ENCODE data around the gene SLC1A3. TPM values are rescaled to one million over a fixed set of nuclear protein-coding genes. Genes with fewer than 3 reads are reported as not detected.
A peak's percentile ranks its signal among the peaks of the same experiment; 100 is the strongest.
"Not testable (repeated sequence)": the region's sequence is repeated elsewhere in the genome, so short reads cannot be mapped to it uniquely, and the experiment has no call there.

SLC1A3 gene
- total RNA-seq, 1 experiment from 2014 or later = 0.03 TPM

DNA sequence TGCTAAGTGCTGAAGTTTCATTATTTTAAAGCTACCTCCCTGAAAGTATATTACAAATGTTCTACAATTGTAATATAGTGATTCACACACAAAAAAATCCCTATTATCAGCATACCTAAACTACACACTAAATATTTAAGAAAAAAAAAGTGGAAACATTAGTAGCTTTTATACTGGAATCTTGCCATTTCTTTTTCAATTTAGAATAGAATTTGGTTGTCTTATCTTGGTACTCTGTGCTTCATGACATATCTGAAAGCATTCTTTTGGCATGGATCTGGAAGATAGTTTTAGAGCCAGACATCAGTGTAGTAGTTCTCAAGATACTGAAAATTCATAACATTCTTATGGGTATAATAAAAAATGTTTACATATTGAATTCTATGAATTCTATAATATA, 35.0 kb downstream of the SLC1A3 start:
- no peaks in the 10 kb centered on the region for H3K9me3 ChIP-seq
- no peaks in the 10 kb centered on the region for H3K27me3 ChIP-seq
- no peak for DNase-seq
- H3K4me3 ChIP-seq = no peak overlapping the region
- no peaks in the 10 kb centered on the region for H3K36me3 ChIP-seq

DNA sequence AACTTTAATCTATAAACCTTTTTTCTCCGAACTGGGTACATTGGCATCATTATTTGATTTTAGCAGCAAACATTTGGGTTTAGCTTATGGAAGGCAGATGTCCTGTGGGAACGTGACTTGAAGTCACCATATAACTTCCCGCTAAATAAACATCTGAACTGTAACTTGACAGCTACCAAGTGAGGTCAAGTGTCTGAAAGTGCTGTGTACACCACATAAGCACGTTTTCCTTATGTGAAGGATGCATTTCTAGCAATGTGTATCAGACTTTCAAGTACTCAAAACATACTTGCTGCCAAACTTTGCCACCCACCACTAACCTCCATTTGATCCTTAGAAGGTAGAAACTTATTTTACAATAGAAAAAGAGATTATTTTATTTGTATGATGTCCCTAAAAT, 35.7 kb downstream of the SLC1A3 start:
- no peaks in the 10 kb centered on the region for H3K27me3 ChIP-seq
- no peak for DNase-seq

DNA sequence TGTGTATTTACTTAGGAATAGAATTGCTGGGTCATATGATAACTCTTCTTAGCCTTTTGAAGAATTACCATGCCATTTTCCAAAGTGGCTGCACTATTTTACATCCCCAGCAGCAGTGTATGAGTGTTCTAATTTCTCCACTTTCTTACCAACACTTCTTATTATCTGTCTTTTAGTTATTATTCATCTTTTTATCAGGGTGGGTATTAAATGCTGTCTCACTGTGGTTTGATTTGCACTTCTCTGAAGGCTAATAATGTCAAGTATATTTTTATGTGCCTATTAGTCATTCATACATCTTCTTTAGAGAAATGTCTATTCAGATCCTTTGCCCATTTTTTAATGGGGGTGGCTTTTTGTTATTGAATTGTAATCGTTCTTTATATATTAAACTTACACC, 36.8 kb downstream of the SLC1A3 start:
- no peaks in the 10 kb centered on the region for H3K36me3 ChIP-seq

More for the DNA sequence above, 35.7 kb downstream of the SLC1A3 start:
- Histone ChIP-seq H3K9me3 (no peaks in the 10 kb centered on the region), H3K36me3 (no peaks in the 10 kb centered on the region), H3K4me3 (no peak overlapping the region)

DNA sequence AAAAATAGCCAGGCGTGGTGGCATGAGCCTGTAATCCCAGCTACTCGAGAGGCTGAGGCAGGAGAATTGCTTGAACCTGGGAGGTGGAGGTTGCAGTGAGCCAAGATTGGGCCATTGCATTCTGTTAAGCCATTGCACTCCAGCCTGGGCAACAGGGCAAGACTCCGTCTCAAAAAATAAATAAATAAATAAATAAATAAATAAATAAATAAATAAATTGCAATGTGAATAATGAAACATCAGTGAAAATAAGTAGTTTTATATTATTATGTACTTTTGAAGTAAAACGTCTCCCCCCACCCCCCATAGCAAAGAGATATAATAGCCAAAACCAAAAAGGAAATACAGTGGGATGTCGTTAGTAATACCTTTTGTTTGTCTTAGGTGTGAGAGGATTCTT, 37.4 kb downstream of the SLC1A3 start:
- H3K9me3 ChIP-seq, H3K27me3 ChIP-seq, H3K4me3 ChIP-seq, DNase-seq, H3K36me3 ChIP-seq: not testable (repeated sequence)

More for the DNA sequence above, 36.8 kb downstream of the SLC1A3 start:
- no peak overlapping the region for H3K4me3 ChIP-seq
- no peak for DNase-seq
- no peaks in the 10 kb centered on the region for H3K9me3 ChIP-seq
- no peaks in the 10 kb centered on the region for H3K27me3 ChIP-seq

DNA sequence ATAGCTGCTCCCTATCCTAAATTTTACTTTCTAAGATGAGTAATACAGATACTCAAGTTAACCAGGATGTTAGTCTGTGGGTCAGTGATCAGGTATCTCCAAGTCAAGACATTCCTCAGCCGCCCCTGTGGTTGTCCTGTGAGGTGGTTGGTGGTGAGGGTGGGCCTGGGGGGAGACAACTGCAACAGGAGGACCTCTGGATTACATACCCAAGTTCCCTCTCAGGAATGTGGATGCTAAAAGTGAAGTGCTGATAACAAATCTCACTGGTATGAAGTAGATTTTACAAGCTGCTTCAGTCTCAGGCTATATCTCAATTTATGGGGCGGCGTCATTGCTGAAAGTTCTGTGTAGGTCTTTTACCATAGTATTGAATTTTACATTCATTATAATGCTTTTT, 38.3 kb downstream of the SLC1A3 start:
- Histone ChIP-seq H3K36me3 (no peaks in the 10 kb centered on the region), H3K27me3 (no peaks in the 10 kb centered on the region), H3K9me3 (no peaks in the 10 kb centered on the region), H3K4me3 (no peak overlapping the region)
- DNase-seq = no peak

DNA sequence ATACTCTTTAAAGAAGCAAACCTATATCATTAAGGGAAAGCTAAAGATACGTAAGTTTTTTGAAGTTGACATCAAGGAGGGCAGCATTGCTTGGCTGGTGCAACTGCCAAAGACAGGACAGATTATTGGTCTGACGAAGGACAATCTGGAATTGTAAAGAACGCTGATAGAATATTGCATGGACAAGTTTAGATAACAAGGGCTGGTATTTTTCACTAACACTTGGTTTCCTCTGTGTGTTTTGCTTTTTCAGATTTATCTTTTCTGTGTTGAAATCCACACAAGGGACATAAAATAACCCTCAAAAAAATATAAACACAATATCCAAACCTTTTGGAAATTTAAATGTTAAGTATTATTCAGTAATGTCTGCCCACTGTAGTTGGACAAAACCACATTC, 39.7 kb downstream of the SLC1A3 start:
- no peak for DNase-seq
- no peaks in the 10 kb centered on the region for H3K27me3 ChIP-seq
- no peaks in the 10 kb centered on the region for H3K9me3 ChIP-seq
- H3K4me3 ChIP-seq = no peak overlapping the region
- no peaks in the 10 kb centered on the region for H3K36me3 ChIP-seq

DNA sequence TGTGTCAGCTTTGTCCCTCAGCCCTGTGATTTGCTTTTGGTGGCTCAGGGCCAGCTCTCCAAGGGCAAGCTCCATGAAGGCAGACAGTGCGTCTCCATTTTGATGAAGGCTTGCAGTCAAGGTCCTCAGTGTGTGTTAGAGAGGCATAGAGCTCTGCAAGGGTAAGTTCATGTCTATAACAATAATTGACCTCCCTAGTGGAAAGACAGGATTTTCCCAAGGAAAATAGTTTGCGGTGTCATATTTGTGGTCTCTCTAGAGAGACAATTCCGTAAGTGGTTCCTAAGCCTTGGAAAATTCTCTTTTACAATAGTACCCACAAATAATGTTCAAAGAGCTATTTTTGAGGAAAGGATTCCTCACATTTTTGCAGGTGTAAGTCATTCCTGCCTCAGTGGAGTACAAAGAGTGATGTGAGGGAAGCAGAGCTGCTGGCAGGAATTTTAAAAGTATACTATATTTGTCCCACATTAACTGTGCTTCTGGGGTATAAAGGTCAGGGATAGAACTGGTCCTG, 40.2 kb downstream of the SLC1A3 start:
- Histone ChIP-seq H3K36me3 (no peaks in the 10 kb centered on the region), H3K4me3 (no peak overlapping the region), H3K27me3 (no peaks in the 10 kb centered on the region), H3K9me3 (no peaks in the 10 kb centered on the region)
- DNase-seq = no peak

DNA sequence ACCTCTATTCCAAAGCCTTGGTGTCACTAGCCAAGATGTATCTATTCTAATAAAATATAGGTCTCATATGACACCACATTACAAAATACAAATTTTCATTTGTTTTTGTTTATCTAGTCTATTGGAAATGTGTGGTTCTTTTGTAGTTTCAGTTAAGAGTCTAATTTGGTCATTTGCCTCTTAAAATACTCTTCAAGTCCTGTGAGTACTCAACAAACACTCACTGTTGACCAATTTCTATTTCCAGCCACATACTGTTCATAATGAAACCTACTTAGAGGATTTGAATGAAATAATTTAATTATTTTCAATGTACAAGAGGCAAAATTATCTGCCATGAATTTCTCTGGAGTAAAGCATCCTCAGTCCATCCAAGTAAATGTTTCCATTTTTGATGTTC, 40.6 kb downstream of the SLC1A3 start:
- Histone ChIP-seq H3K36me3 (no peaks in the 10 kb centered on the region), H3K27me3 (no peaks in the 10 kb centered on the region), H3K4me3 (no peak overlapping the region), H3K9me3 (no peaks in the 10 kb centered on the region)
- DNase-seq = no peak

DNA sequence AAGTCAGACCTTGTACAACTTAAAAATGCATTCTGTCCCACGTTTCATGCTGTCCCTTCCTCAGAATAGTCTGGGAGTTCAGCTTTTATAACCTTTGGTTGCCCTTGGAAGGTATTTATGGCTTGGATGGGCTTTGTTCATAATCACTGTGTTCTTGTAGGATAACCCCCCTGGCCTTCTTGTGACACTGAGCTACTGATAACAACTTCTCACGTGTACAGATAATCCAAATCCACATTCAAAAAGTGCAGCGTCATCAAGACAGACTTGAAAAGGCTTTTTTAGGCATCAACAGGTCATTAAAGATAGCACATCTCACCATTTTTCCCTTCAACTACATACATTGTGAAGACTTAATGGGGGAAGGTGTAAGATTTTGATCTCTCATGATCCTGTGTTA, 42.0 kb downstream of the SLC1A3 start:
- Histone ChIP-seq H3K36me3 (no peaks in the 10 kb centered on the region), H3K9me3 (no peaks in the 10 kb centered on the region), H3K4me3 (no peak overlapping the region), H3K27me3 (no peaks in the 10 kb centered on the region)
- DNase-seq = no peak

DNA sequence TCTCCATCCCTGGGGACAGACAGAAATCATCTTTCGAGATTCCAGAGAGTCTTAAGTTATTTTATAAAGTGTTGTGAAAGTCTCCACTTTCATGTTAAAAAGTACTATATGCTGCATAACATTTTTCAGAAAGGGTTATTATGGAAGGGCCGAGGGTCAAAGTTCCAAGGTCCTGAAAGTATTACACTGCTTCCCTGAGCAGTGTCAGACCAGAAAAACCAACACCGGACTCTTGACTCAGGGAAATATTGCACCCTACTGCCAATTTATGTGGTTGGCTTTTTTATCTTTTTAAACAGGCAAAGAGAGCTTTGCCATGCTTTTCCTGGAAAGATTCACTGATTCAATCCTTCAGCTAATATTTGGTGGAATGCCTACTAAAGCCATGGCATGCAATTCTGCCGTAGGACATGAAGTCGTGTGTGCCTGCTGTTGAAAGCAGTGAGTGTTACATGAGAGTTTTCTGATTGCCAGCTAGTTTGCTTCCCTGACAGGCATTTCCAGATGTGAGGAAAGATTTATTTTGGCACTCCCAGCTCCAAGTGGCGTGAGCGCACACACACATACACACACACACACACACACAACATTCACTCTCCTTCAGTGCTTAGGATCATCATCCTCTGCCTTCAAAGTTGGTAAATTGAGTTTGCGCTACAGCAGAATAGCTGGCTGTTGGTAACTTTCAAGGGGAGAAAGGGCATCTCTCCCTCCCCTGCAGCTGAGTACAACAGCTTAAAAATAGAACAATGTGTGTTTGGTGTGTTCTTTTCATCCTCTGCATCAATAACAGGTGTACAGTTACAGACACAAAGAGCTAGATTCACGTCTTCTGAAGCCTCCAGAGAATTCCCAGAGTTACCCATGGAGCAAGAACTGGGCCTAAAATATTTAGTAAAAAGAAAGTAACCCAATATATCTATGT, 45.6 kb downstream of the SLC1A3 start:
- no peaks in the 10 kb centered on the region for H3K9me3 ChIP-seq
- H3K27me3 ChIP-seq = no peaks in the 10 kb centered on the region
- H3K36me3 ChIP-seq = no peaks in the 10 kb centered on the region; the same call in 1 of the 2 replicates
- no peak overlapping the region for H3K4me3 ChIP-seq
- DNase-seq = peak; percentile 48

DNA sequence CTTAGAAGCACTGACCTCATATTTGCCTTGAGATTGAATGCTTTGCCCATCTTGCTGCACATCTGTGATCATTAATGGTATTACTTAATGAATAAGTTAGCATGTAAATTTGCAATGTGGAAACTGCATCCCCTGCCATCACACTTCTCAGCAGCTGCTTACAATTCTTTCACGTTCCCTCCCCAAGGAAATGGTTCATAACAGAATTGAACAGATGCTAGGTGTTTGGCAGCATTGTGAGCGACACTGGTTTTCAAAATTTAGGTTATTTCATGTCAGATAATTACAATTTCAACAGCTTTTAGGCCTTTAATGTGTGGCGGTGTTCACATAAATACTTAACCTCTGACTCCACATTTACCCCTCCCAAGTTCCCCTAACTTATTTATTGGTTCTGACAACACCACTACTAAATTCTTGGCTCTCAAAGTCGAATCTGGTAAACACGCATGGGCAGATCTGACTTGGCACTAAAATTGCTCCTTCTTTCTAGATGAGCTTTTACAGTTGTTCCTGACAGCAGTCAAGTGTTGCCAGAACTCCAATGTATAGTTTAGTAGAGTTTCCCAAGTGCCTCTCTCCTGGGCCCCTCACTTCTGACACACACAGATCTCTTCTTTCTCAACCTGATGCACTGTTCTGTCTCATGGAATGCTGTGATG, 46.8 kb downstream of the SLC1A3 start:
- H3K27me3 ChIP-seq = no peaks in the 10 kb centered on the region
- no peaks in the 10 kb centered on the region for H3K9me3 ChIP-seq
- no peaks in the 10 kb centered on the region; the same call in 1 of the 2 replicates for H3K36me3 ChIP-seq
- DNase-seq = peak; percentile 26
- no peak overlapping the region for H3K4me3 ChIP-seq

DNA sequence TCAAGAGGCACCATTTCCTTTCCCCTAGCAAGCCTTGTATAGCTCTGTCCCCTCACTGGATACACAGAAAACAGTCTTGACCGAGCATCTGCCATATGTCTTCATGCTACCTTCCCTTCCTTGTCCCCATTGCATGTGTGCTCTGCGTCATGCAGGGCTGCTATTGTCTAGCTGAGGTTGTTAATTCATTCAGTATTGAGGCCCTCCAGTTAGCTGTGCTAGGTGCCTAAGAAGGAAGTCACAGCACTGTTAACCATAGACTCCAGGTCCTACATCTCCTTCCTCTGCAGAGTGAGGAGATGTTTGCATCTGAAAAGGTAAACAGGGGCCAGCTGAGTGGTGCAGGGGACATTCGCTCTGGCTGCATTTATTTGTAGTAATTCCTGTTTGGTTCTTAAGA, 48.2 kb downstream of the SLC1A3 start:
- Histone ChIP-seq H3K36me3 (no peaks in the 10 kb centered on the region; the same call in 1 of the 2 replicates), H3K9me3 (no peaks in the 10 kb centered on the region), H3K27me3 (no peaks in the 10 kb centered on the region), H3K4me3 (no peak overlapping the region)
- no peak for DNase-seq

DNA sequence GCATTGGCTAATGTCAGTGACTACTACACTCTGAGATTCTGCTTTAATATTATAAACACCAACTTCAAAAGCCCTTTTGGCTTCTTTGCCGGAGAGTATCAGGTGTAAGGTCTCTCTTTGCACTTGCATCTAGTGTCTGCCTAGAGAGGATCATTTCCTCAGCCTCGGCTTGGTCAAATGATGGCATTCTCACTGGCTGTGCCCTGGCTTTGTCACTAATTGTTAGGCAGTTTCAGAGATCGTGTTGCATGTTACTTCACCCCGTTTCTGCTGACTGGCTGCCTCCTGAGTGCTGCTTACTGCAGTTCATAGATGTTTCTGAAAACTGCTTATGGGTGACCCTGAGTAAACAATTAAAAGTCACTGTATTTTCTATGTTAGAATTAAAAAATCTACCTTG, 48.8 kb downstream of the SLC1A3 start:
- H3K27me3 ChIP-seq = no peaks in the 10 kb centered on the region
- H3K36me3 ChIP-seq = no peaks in the 10 kb centered on the region; the same call in 1 of the 2 replicates
- H3K4me3 ChIP-seq = no peak overlapping the region
- DNase-seq = no peak
- no peaks in the 10 kb centered on the region for H3K9me3 ChIP-seq

DNA sequence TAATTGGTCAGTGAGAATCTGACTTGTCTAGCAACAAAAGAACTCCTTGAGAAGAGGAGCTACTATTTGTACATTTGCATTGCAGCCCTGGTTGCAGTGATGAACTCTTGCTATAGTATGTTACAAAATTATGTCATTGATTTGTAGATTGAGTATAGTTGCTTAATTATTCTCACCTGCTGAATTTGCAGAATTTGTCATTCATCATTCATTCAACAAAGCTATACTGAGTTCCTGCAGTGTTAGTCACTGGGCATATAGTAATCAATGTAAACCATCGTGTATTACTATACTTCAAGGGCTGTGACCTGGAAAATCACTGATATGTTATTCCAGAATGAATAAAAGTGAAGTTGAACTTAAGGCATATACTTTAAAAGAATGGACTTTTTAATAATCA, 50.1 kb downstream of the SLC1A3 start:
- no peaks in the 10 kb centered on the region for H3K27me3 ChIP-seq
- no peak for DNase-seq
- no peak overlapping the region for H3K4me3 ChIP-seq
- H3K9me3 ChIP-seq = no peaks in the 10 kb centered on the region
- H3K36me3 ChIP-seq = no peaks in the 10 kb centered on the region; the same call in 1 of the 2 replicates

DNA sequence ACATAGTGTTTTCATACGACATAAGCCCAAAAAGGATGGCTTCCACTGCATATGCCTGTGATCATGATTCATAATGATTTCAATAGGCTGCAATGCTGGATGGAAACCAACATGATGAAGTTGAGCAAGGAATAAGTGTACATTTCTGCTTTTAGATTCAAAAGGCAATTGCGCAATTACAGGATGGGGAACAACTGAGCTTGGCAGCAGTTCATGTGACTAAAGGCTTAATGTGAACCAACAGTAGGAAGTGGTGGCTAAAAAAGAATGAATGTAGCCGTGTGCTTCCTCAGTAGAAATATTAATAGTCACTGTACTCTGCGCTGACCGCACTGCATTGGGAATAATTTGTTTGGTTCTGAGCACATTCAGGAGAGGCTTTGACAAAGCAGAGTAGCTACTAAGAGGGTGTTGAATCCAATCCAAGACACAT, 51.2 kb downstream of the SLC1A3 start:
- Histone ChIP-seq H3K36me3 (no peaks in the 10 kb centered on the region; the same call in 1 of the 2 replicates), H3K27me3 (no peaks in the 10 kb centered on the region), H3K4me3 (no peak overlapping the region)

DNA sequence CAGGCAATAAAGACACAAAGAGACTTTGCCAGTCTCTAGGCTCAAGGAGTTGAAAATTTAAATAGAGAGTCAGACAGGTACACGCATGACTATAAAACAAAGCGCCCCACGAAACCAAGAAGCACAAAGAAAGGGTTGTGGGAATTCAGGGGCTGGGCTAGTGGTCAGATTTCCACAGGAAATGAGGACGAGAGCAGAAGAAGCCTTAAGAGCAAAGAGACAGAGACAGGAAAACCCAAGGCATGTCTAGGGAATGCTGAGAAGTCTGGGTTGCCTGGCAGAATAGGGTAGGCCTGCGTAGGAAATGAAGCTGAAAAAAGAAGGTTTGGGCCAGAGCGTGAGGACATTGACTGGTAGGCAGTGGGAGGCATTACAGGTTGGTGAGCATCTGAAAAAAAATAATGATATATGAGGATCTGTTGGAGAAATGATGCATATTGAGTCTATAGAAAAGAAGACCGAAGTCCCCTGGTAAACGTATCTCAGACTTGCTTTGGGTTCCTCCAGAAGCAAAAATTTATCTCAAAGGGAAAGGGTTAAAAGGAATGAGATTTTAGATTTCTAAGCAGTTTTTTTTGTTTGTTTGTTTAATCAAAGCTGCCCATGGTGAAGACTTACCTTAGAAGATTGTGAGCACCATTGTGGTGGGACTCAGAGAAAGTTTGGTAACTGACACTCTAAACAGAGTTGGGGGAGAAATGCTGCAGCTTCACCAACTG, 51.8 kb downstream of the SLC1A3 start:
- H3K27me3 ChIP-seq = no peaks in the 10 kb centered on the region
- no peak for DNase-seq
- H3K9me3 ChIP-seq = no peaks in the 10 kb centered on the region
- H3K4me3 ChIP-seq = no peak overlapping the region
- H3K36me3 ChIP-seq = no peaks in the 10 kb centered on the region; the same call in 1 of the 2 replicates

More for the DNA sequence above, 51.2 kb downstream of the SLC1A3 start:
- H3K9me3 ChIP-seq = no peaks in the 10 kb centered on the region
- peak; percentile 85 for DNase-seq

DNA sequence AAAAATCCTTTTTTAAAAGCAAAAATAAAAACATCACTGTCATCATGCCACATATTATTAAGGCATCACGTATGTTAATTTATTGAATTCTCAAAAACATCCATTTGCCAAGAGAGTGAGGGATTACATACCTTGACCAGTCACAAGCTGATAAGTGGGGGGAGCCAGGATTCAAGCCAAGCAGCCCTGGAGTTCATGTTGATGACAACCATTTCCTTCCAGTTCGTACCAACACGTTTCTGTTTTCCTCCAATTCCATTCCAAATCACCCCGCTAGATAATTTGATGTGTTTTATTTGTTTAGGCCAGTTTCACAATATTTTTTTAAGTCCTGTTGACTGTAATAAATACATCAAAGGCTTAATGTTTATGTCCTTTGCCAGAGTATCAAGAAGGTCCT, 53.0 kb downstream of the SLC1A3 start:
- H3K36me3 ChIP-seq = no peaks in the 10 kb centered on the region; the same call in 1 of the 2 replicates
- no peaks in the 10 kb centered on the region for H3K9me3 ChIP-seq
- DNase-seq = no peak
- no peak overlapping the region for H3K4me3 ChIP-seq
- no peaks in the 10 kb centered on the region for H3K27me3 ChIP-seq
